ENCODE results near the gene MT4. TPM values are rescaled to one million over a fixed set of nuclear protein-coding genes. Genes with fewer than 3 reads are reported as not detected.

MT4 gene
- not detected in 5 replicates for total RNA-seq (2022; extraction: Qiagen RNA extraction)

DNA sequence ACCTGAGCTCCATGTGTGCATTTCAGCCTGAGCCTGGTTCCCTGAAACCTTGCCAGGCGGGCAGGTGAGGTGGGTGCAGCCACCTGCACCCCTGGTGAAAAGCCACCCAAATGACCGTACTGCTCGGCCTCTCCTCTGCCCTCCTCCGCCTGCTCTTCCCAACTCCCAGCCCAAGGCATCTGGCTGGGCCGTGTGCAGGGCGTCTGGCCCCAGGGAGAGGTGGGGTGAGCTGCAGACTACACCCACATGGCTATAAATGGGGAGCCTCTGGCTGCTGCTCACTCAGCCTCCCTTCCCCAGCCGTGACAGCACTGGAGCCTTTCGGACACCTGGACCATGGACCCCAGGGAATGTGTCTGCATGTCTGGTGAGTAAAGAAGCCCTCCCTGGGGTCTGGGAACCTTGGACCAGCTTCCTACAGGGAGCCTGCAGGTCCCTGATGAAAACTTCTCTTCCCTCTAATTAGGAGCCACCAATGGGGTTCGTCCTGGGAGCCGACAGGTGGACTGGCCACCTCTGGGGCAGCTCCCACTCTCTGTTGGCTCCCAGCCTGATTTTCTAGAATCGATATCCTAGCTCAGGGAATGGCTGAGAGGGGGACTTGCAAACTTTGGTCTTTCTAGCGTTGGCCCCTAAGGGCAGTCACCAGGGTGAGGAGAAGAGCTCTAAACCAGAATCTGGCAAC, at the start of gene MT4:
Gene MT4, plus strand, starts transcription at position 281 of the 685 bp plus-strand sequence. Its CDS starts 56 bp downstream, at position 337.

DNA sequence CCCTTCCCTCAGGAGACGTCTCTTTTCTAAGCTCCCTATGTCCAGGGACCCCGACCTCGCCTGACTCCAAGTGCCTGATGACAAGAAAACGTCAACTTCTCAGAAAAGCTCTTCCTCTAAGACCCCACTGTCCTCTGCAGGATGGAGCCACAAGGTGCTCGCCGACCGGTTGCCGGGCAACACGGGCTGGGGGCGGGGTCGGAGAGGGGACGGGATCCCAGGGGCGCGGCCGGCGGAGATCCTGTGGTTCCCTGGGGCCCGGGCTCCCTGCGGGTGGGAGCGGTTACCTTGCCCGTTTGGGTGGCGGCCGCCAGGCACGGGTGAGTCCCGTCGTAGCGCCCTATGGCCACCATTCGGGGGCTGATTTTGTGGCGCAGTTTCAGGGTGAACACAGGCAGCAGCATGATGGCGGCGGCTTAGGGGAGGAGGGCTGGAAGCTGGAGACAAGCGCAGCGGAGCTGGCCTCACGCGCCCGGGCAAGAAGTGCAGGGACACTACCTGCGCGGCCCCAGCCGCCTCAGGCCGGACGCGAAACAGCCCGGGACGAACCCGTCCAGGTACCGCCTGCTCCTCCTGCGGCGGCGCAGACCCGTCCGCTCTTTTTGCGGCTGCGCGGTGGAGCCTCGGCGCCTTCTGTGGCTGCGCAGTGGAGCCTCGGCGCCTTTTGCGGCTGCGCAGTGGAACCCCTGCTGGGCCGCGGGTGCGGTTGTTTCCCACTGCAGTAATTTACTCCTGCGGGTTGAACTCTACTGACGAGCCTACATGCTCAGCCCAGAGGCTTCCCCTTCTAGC, 45.2 kb upstream of the MT4 start, which contains the start of gene BBS2:
Gene BBS2, minus strand, starts transcription at position 566 of the 792 bp plus-strand sequence. Its CDS starts 162 bp downstream, at position 404.

GRCh38 chr16:56589141-56590039, 24.5 kb downstream of the MT4 start, which contains the start of gene MT3:
Gene MT3 (plus strand): TSS chr16:56589528. CDS start chr16:56589591, 63 bp downstream.

DNA sequence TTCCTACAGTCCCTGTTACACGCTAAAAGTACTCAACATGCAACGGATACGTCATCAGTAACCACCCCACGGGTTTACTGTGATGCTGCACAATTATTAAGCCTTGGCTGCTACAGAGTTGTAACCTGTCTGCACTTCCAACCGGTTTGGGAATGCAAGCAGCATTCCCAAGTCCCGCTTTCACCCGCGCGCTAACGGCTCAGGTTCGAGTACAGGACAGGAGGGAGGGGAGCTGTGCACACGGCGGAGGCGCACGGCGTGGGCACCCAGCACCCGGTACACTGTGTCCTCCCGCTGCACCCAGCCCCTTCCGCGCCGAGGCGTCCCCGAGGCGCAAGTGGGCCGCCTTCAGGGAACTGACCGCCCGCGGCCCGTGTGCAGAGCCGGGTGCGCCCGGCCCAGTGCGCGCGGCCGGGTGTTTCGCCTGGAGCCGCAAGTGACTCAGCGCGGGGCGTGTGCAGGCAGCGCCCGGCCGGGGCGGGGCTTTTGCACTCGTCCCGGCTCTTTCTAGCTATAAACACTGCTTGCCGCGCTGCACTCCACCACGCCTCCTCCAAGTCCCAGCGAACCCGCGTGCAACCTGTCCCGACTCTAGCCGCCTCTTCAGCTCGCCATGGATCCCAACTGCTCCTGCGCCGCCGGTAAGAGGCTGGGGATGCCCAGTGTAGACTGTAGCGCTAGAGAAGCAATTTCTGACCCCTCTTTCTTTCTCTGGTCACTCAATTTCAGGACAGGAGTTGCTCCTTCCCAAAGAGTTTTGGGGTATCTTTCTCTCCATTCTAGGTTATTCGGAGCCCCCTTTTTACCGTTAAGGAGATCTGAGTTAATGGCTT, 43.4 kb downstream of the MT4 start, which contains the start of gene MT2A:
Gene MT2A, plus strand, starts transcription at position 542 of the 833 bp plus-strand sequence. Its CDS starts 72 bp downstream, at position 614.

Other genes with a start within 250 kb of the MT4 start
- 60.1 to 73.6 TPM (median 67.2 TPM) in 5 replicates for gene AMFR, start 139.5 kb upstream of the MT4 start, total RNA-seq (2022; extraction: Qiagen RNA extraction)
- gene NUDT21, start 113.7 kb upstream of the MT4 start, total RNA-seq (2022; extraction: Qiagen RNA extraction) = 99.1 to 127 TPM (median 121 TPM) in 5 replicates
- 66.1 to 90.4 TPM (median 77.6 TPM) in 5 replicates for gene OGFOD1, start 113.5 kb upstream of the MT4 start, total RNA-seq (2022; extraction: Qiagen RNA extraction)
- gene BBS2, start 45.0 kb upstream of the MT4 start, total RNA-seq (2022; extraction: Qiagen RNA extraction) = 16.4 to 24.9 TPM (median 21.6 TPM) in 5 replicates
- 0.29 to 0.64 TPM (median 0.48 TPM) in 3 of 5 replicates, not detected in the others for gene MT3, start 24.5 kb downstream of the MT4 start, total RNA-seq (2022; extraction: Qiagen RNA extraction)
- gene MT2A, start 43.5 kb downstream of the MT4 start, total RNA-seq (2022; extraction: Qiagen RNA extraction) = 1,681 to 2,830 TPM (median 2,314 TPM) in 5 replicates
- gene MT1E, start 60.7 kb downstream of the MT4 start, total RNA-seq (2022; extraction: Qiagen RNA extraction) = not detected in 5 replicates
- gene MT1M, start 67.6 kb downstream of the MT4 start, total RNA-seq (2022; extraction: Qiagen RNA extraction) = not detected in 5 replicates
- gene MT1A, start 73.6 kb downstream of the MT4 start, total RNA-seq (2022; extraction: Qiagen RNA extraction) = 20.9 to 34.1 TPM (median 28.8 TPM) in 5 replicates
- gene MT1B, start 86.8 kb downstream of the MT4 start, total RNA-seq (2022; extraction: Qiagen RNA extraction) = 0.54 to 0.70 TPM (median 0.61 TPM) in 3 of 5 replicates, not detected in the others
- gene MT1F, start 92.9 kb downstream of the MT4 start, total RNA-seq (2022; extraction: Qiagen RNA extraction) = 17.4 to 29.3 TPM (median 19.9 TPM) in 5 replicates
- gene MT1G, start 103.0 kb downstream of the MT4 start, total RNA-seq (2022; extraction: Qiagen RNA extraction) = not detected in 5 replicates
- gene MT1H, start 104.7 kb downstream of the MT4 start, total RNA-seq (2022; extraction: Qiagen RNA extraction) = not detected in 5 replicates
- gene MT1X, start 117.4 kb downstream of the MT4 start, total RNA-seq (2022; extraction: Qiagen RNA extraction) = 443 to 894 TPM (median 703 TPM) in 5 replicates
- 87.9 to 108 TPM (median 101 TPM) in 5 replicates for gene NUP93, start 165.1 kb downstream of the MT4 start, total RNA-seq (2022; extraction: Qiagen RNA extraction)

All from A549 treated with Mapracorat at 1 μM for 4 hours (cell line).